CD4-positive, alpha-beta T cell (primary cell): ENCODE results near the gene SMIM38. TPM values are rescaled to one million over a fixed set of nuclear protein-coding genes. Genes with fewer than 3 reads are reported as not detected.

Experiments used
- ATAC-seq: fragments of 200-7000 bp; cut with Tn5 transposase; one replicate; pipeline ENCODE4 v1.10.0; 2022; ENCODE audit warnings: mild to moderate bottlenecking; ENCODE audit not compliant: poor library complexity
- CTCF ChIA-PET: fragments of 350-600 bp; sonication (Branson Sonifier 250); formaldehyde crosslinking; loops from one replicate; lab custom pipeline; 2021; ENCODE audit warnings: antibody characterized with exemption, inconsistent platforms; lab: Charles Lee
- POLR2A ChIA-PET: fragments of 350-600 bp; sonication (Branson Sonifier 250); formaldehyde crosslinking; loops from one replicate; lab custom pipeline; 2021; ENCODE audit warnings: antibody characterized with exemption, inconsistent platforms; lab: Charles Lee
- DNase-seq, 14 experiments: peaks; one replicate each; pipeline ENCODE4 v3.0.0-alpha.2; 2013 to 2020; ENCODE audit warnings: mixed read lengths in 2 of 14
- H3K27ac ChIP-seq, 2 donors: one replicate each; pipeline versions ENCODE4 v1.5.1 to v1.7.0; 2013; ENCODE audit warnings: low read length in 2 of 2, low read depth in 1 of 2, mild to moderate bottlenecking in 1 of 2
- H3K27me3 ChIP-seq, 2 experiments: 1 replicate in 1 of 2; 2 replicates in 1 of 2; pipeline versions ENCODE4 v1.6.1 to v1.7.0; 2013; ENCODE audit warnings: low read length in 2 of 2, control low read depth in 1 of 2, mild to moderate bottlenecking in 1 of 2, moderate library complexity in 1 of 2; ENCODE audit not compliant: insufficient read depth in 2 of 2, control insufficient read depth in 1 of 2
- H3K36me3 ChIP-seq: one replicate; pipeline ENCODE4 v1.6.1; 2013; ENCODE audit warnings: low read length, control low read depth; ENCODE audit not compliant: insufficient read depth
- H3K4me1 ChIP-seq: one replicate; pipeline ENCODE4 v1.6.1; 2013; ENCODE audit warnings: low read length, control low read depth; ENCODE audit not compliant: insufficient read depth
- H3K4me3 ChIP-seq: one replicate; pipeline ENCODE4 v1.5.1; 2013; ENCODE audit warnings: mild to moderate bottlenecking, low read length, moderate library complexity
- H3K9me3 ChIP-seq, 2 experiments: 1 replicate in 1 of 2; 2 replicates in 1 of 2; pipeline versions ENCODE4 v1.6.1 to v1.7.0; 2013; ENCODE audit warnings: low read length in 2 of 2, mild to moderate bottlenecking in 2 of 2, control low read depth in 1 of 2, moderate library complexity in 1 of 2; ENCODE audit not compliant: control insufficient read depth in 1 of 2, insufficient read depth in 1 of 2
- H3K27ac Mint-ChIP-seq: one replicate; pipeline ENCODE4 v1.8.0; 2020; ENCODE audit warnings: mixed read lengths
- H3K27me3 Mint-ChIP-seq: one replicate; pipeline ENCODE4 v1.8.0; 2021; ENCODE audit warnings: mixed read lengths
- H3K36me3 Mint-ChIP-seq: one replicate; pipeline ENCODE4 v1.8.0; 2021; ENCODE audit warnings: low read depth, mixed read lengths
- H3K4me1 Mint-ChIP-seq: one replicate; pipeline ENCODE4 v1.8.0; 2021; ENCODE audit warnings: low read depth, mixed read lengths
- H3K4me3 Mint-ChIP-seq: one replicate; pipeline ENCODE4 v1.8.0; 2020; ENCODE audit warnings: mild to moderate bottlenecking, mixed read lengths
- H3K9me3 Mint-ChIP-seq: one replicate; pipeline ENCODE4 v1.8.0; 2020; ENCODE audit warnings: mixed read lengths
- intact Hi-C, 2 experiments: fragments of 100-400 bp; cut with DNase I in 1 of 2; cut with micrococcal nuclease in 1 of 2; formaldehyde crosslinking; loops; one replicate each; pipeline versions ENCODE4 v1.15.1 to v1.9.0; 2023 to 2025; cut with DNase I, micrococcal nuclease
- total RNA-seq, 174 experiments: library from RNA in 2 of 174; stranded (reverse) in 2 of 174; gene quantifications; one replicate each; pipeline ENCODE4 v1.2.3 and lab custom pipeline; 2021 to 2026
- TF ChIP-seq, protein P1 (sequence below): fragments of 200-600 bp; IDR thresholded peaks from one replicate; pipeline ENCODE4 v1.8.0; 2022; ENCODE audit warnings: antibody characterized with exemption, mild to moderate bottlenecking

SMIM38 gene
- total RNA-seq, 2 experiments from 2014 or later = 0.08 to 0.30 TPM

DNA sequence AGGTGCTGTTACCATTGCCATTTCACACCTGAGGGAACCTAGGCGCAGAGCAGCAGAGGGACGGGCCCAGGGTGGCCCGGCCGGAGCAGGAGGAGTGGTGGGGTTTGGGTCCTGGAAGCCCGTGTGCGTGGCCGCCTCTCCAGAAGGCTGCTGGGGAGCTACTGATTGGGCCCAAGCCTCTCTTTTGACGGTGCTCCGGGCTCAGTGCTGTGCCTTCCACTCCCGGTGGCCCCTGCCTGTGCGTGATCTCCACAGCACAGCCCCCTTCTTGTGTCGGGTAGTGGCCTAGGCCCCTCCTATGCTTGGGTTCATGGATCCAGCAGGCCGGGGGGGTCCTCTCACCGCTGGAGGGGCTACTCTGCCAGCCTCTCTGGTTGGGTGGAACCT is 41.0 kb downstream of the SMIM38 start:
- H3K9me3 ChIP-seq = no peaks in the 10 kb centered on the region
- intact Hi-C loops = no loop called here
- H3K4me3 Mint-ChIP-seq = no peak overlapping the region
- TF ChIP-seq, protein P1, sequence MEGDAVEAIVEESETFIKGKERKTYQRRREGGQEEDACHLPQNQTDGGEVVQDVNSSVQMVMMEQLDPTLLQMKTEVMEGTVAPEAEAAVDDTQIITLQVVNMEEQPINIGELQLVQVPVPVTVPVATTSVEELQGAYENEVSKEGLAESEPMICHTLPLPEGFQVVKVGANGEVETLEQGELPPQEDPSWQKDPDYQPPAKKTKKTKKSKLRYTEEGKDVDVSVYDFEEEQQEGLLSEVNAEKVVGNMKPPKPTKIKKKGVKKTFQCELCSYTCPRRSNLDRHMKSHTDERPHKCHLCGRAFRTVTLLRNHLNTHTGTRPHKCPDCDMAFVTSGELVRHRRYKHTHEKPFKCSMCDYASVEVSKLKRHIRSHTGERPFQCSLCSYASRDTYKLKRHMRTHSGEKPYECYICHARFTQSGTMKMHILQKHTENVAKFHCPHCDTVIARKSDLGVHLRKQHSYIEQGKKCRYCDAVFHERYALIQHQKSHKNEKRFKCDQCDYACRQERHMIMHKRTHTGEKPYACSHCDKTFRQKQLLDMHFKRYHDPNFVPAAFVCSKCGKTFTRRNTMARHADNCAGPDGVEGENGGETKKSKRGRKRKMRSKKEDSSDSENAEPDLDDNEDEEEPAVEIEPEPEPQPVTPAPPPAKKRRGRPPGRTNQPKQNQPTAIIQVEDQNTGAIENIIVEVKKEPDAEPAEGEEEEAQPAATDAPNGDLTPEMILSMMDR = no peak
- H3K27ac ChIP-seq = no peak overlapping the region
- POLR2A ChIA-PET = no interaction called here
- no peaks in the 10 kb centered on the region for H3K27me3 Mint-ChIP-seq
- H3K36me3 Mint-ChIP-seq = no peaks in the 10 kb centered on the region
- H3K4me1 Mint-ChIP-seq = no peaks in the 10 kb centered on the region
- DNase-seq = no peak
- ATAC-seq = no peak
- no peak overlapping the region for H3K4me3 ChIP-seq
- H3K4me1 ChIP-seq = peaks cover 3% of the 10 kb centered on the region
- H3K36me3 ChIP-seq = no peaks in the 10 kb centered on the region
- H3K27ac Mint-ChIP-seq = no peak overlapping the region
- peaks cover 3% of the 10 kb centered on the region for H3K9me3 Mint-ChIP-seq
- H3K27me3 ChIP-seq = no peaks in the 10 kb centered on the region
- CTCF ChIA-PET = no interaction called here

DNA sequence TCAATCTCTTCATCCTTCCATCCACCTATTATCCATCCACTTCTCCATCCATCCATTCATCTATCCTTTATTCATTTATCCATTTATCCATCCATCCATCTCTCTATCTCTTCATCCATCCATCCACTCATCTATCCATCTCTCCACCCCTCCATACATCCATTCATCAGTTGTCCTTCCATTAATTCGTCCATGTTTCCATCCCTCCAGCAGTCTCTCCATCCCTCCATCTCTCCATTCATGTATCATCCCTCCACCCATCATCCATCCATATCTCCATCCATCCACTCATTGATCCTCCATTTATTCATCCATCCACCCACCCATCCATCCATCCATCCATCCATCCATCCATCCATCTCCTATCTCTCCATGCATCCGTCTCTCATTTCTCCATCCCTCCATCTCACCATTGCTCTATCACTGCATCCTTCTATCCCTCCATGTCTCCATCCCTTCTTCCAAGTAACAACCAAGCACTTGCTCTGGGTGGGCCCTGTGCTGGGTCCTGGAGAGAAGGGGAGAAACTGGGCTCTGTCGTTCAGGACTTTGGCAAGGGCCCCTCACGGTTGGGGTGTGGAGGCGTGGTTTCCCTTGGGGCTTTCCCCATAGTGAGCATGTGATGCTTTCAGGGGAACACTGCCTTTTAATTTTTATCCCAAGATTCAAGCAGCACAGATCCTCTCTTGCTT is 43.3 kb downstream of the SMIM38 start:
- H3K27ac ChIP-seq = no peak overlapping the region
- H3K9me3 ChIP-seq = no peaks in the 10 kb centered on the region
- intact Hi-C loops = no loop called here
- Mint-ChIP-seq H3K9me3 (peaks cover 3% of the 10 kb centered on the region), H3K4me1 (no peaks in the 10 kb centered on the region), H3K27ac (no peak overlapping the region), H3K27me3 (no peaks in the 10 kb centered on the region), H3K36me3 (no peaks in the 10 kb centered on the region), H3K4me3 (no peak overlapping the region)
- DNase-seq = no peak
- H3K4me1 ChIP-seq = no peaks in the 10 kb centered on the region
- ChIA-PET CTCF (no interaction called here), POLR2A (no interaction called here)
- H3K4me3 ChIP-seq = no peak overlapping the region
- no peak for ATAC-seq
- H3K27me3 ChIP-seq = no peaks in the 10 kb centered on the region
- no peaks in the 10 kb centered on the region for H3K36me3 ChIP-seq
- TF ChIP-seq, protein P1 = no peak

DNA sequence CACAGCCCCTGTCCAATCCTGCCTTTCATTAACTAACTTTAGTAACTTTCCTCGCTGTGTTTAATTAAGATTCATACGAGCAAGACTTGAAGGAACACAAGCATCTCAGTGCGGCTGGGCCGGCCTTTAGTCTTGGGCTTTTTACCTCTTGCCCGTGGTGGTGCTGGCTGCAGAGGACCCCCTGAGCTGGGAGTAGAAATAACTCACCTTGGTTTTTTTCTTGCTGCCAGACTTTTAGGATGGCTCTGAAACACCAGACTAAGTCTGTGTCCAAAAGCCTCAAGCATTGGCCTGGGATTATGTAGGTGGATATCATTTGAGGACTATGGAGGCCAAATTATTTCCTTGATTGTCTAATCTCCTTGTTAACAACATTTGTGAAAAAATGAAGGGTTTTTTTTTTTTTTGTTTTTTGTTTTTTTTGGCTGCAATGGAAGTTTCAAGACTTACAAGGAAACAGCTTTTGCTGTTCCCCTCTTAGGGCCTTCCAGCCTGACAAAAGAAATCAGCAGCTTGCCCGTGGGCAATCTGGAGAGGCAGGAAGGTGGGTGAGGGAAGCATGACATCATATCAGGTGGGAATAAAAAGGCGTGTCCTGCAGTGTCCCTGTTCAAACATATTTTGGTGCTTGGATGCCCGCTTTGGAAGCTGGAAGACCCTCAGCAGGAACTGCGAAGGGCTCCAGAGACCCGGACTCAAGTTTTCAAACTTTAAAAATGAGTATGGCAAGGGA is 44.0 kb downstream of the SMIM38 start:
- Histone ChIP-seq H3K4me3 (no peak overlapping the region), H3K36me3 (no peaks in the 10 kb centered on the region), H3K27ac (no peak overlapping the region), H3K4me1 (no peaks in the 10 kb centered on the region), H3K9me3 (no peaks in the 10 kb centered on the region), H3K27me3 (no peaks in the 10 kb centered on the region)
- H3K9me3 Mint-ChIP-seq = no peaks in the 10 kb centered on the region
- ChIA-PET POLR2A (no interaction called here), CTCF (no interaction called here)
- no peaks in the 10 kb centered on the region for H3K4me1 Mint-ChIP-seq
- no peaks in the 10 kb centered on the region for H3K36me3 Mint-ChIP-seq
- H3K27ac Mint-ChIP-seq = no peak overlapping the region
- H3K4me3 Mint-ChIP-seq = no peak overlapping the region
- H3K27me3 Mint-ChIP-seq = no peaks in the 10 kb centered on the region
- intact Hi-C loops = no loop called here
- ATAC-seq = no peak
- DNase-seq = no peak
- TF ChIP-seq, protein P1 = no peak
